HepG2 (cell line): ENCODE data around the gene UBE2E1. TPM values are rescaled to one million over a fixed set of nuclear protein-coding genes. Genes with fewer than 3 reads are reported as not detected.
A peak's percentile ranks its signal among the peaks of the same experiment; 100 is the strongest.

Source experiments
- ARID5B ChIP-seq: IDR thresholded peaks from 2 replicates; pipeline ENCODE4 v1.4.0; 2020; ENCODE audit warnings: mild to moderate bottlenecking, missing genetic modification reagents
- BCL6 ChIP-seq: IDR thresholded peaks from 2 replicates; pipeline ENCODE4 v1.6.1; 2016; ENCODE audit warnings: missing genetic modification reagents, missing compliant biosample characterization
- CREB1 ChIP-seq, 2 experiments: fragments of 450-650 bp in 1 of 2; IDR thresholded peaks; 2 replicates each; pipeline ENCODE4 v1.6.1; 2016 to 2017; ENCODE audit warnings: control low read depth in 1 of 2, mild to moderate bottlenecking in 1 of 2, missing compliant biosample characterization in 1 of 2, missing genetic modification characterization in 1 of 2
- KDM3A ChIP-seq: IDR thresholded peaks from 2 replicates; pipeline ENCODE4 v1.6.1; 2018; ENCODE audit warnings: low read depth, missing compliant biosample characterization
- MAFF ChIP-seq: IDR thresholded peaks from 2 replicates; pipeline ENCODE4 v1.6.1; 2011; ENCODE audit warnings: low read depth, low read length, improper control_type of control experiment
- MAFK ChIP-seq, 2 experiments: IDR thresholded peaks in 1 of 2; conservative IDR thresholded peaks in 1 of 2; 2 replicates each; pipeline ENCODE4 v1.6.1; 2011; ENCODE audit warnings: improper control_type of control experiment in 2 of 2, low read length in 2 of 2
- MATR3 ChIP-seq: sonication (generic); formaldehyde crosslinking; IDR thresholded peaks from 2 replicates; pipeline ENCODE4 v1.4.0; 2020; ENCODE audit warnings: missing genetic modification reagents
- MED1 ChIP-seq: sonication (generic); formaldehyde crosslinking; IDR thresholded peaks from 2 replicates; pipeline ENCODE4 v1.4.0; 2020; ENCODE audit warnings: missing genetic modification reagents
- RXRB ChIP-seq: IDR thresholded peaks from 2 replicates; pipeline ENCODE4 v1.6.1; 2016; ENCODE audit warnings: borderline replicate concordance, missing genetic modification reagents, missing compliant biosample characterization
- SAP130 ChIP-seq: IDR thresholded peaks from 2 replicates; pipeline ENCODE4 v1.6.1; 2016; ENCODE audit warnings: low read depth
- SMAD3 ChIP-seq: sonication (generic); formaldehyde crosslinking; IDR thresholded peaks from 2 replicates; pipeline ENCODE4 v1.4.0; 2020; ENCODE audit warnings: missing genetic modification reagents
- SOX6 ChIP-seq, 2 experiments: fragments of 450-650 bp in 1 of 2; sonication (generic) in 1 of 2; formaldehyde crosslinking in 1 of 2; IDR thresholded peaks; 2 replicates each; pipeline versions ENCODE4 v1.4.0 to v1.6.1; 2017 to 2020; ENCODE audit warnings: antibody characterized with exemption in 1 of 2, mild to moderate bottlenecking in 1 of 2, missing genetic modification reagents in 1 of 2
- TBX3 ChIP-seq: fragments of 450-650 bp; IDR thresholded peaks from 2 replicates; pipeline ENCODE4 v1.6.1; 2017; ENCODE audit warnings: antibody characterized with exemption, mild to moderate bottlenecking, inconsistent platforms, borderline replicate concordance
- TFDP2 ChIP-seq: sonication (generic); formaldehyde crosslinking; IDR thresholded peaks from 2 replicates; pipeline ENCODE4 v1.4.0; 2020; ENCODE audit warnings: missing genetic modification reagents
- TOPORS ChIP-seq: sonication (generic); formaldehyde crosslinking; IDR thresholded peaks from 2 replicates; pipeline ENCODE4 v1.8.0; 2023; ENCODE audit warnings: mild to moderate bottlenecking, missing genetic modification reagents
- UBTF ChIP-seq: sonication (generic); formaldehyde crosslinking; IDR thresholded peaks from 2 replicates; pipeline ENCODE4 v1.4.0; 2020; ENCODE audit warnings: mild to moderate bottlenecking, missing genetic modification reagents
- XBP1 ChIP-seq: sonication (generic); formaldehyde crosslinking; IDR thresholded peaks from 2 replicates; pipeline ENCODE4 v1.5.0; 2020; ENCODE audit warnings: missing genetic modification reagents
- ZBTB7A ChIP-seq: sonication (generic); formaldehyde crosslinking; IDR thresholded peaks from 2 replicates; pipeline ENCODE4 v1.8.0; 2022; ENCODE audit warnings: mild to moderate bottlenecking, missing genetic modification reagents
- ZFP36 ChIP-seq: fragments of 150-350 bp; IDR thresholded peaks from 2 replicates; pipeline ENCODE4 v1.6.1; 2018; ENCODE audit warnings: borderline replicate concordance, low read length, low read depth; ENCODE audit not compliant: partially characterized antibody
- ZNF10 ChIP-seq: sonication (generic); formaldehyde crosslinking; IDR thresholded peaks from 2 replicates; pipeline ENCODE4 v1.4.0; 2020; ENCODE audit warnings: mild to moderate bottlenecking, low read depth, missing genetic modification reagents, borderline replicate concordance
- ZNF234 ChIP-seq: sonication (generic); formaldehyde crosslinking; conservative IDR thresholded peaks from 2 replicates; pipeline ENCODE4 v1.5.1; 2020; ENCODE audit warnings: mild to moderate bottlenecking, missing genetic modification reagents
- ZNF251 ChIP-seq: sonication (generic); formaldehyde crosslinking; IDR thresholded peaks from 2 replicates; pipeline ENCODE4 v1.9.0; 2021; ENCODE audit warnings: mild to moderate bottlenecking, missing genetic modification reagents
- ZNF564 ChIP-seq: sonication (generic); formaldehyde crosslinking; IDR thresholded peaks from 2 replicates; pipeline ENCODE4 v1.8.1; 2023; ENCODE audit warnings: mild to moderate bottlenecking, missing genetic modification reagents
- polyA plus RNA-seq, 8 experiments: library from polyadenylated mRNA; depleted of rRNA in 3 of 8; stranded (reverse) in 7 of 8; unstranded in 1 of 8; fragments of >200 nt; fragmentation: Illumina TruSeq in 4 of 8; extraction: Trizol in 4 of 8; gene quantifications; 2 replicates each; pipeline versions ENCODE4 v1.2.1 to v1.2.3, GENCODE V29; 2011 to 2016; ENCODE audit warnings: low read depth in 4 of 8, missing spikeins in 1 of 8, mixed read lengths in 1 of 8; ENCODE audit not compliant: insufficient read depth in 1 of 8
- total RNA-seq, 5 experiments: library from RNA; depleted of rRNA; stranded (reverse); fragments of >200 nt; fragmentation: Illumina TruSeq; extraction: Trizol; gene quantifications; 2 replicates each; pipeline ENCODE4 v1.2.3, GENCODE V29; 2016; ENCODE audit warnings: low read depth in 1 of 5

Gene UBE2E1
- total and polyA plus RNA-seq, 2 of the 13 experiments (the other 11 are each of a cell fraction or from before 2014, with no cell fraction given), result 55.4 to 61.8 TPM

- TF ChIP-seq UBTF (CRISPR knock-in tag) (no peak), ZNF234 (CRISPR knock-in tag) (no peak), ZNF564 (CRISPR knock-in tag) (no peak), TFDP2 (CRISPR knock-in tag) (no peak), ZBTB7A (CRISPR knock-in tag) (no peak), ZNF10 (CRISPR knock-in tag) (no peak), RXRB (CRISPR knock-in tag) (0 out of 2 replicates have a peak, but pooled peaks have one; percentile 14), KDM3A (CRISPR knock-in tag) (no peak), TBX3 (no peak), SMAD3 (CRISPR knock-in tag) (no peak), ZNF251 (no peak), ARID5B (CRISPR knock-in tag) (0 out of 2 replicates have a peak, but pooled peaks have one; percentile 27), MAFF (peak; percentile 83), ZFP36 (no peak), XBP1 (CRISPR knock-in tag) (no peak), BCL6 (CRISPR knock-in tag) (0 out of 2 replicates have a peak, but pooled peaks have one; percentile 45), MED1 (CRISPR knock-in tag) (no peak), TOPORS (no peak), SAP130 (CRISPR knock-in tag) (0 out of 2 replicates have a peak, but pooled peaks have one; percentile 28), MATR3 (CRISPR knock-in tag) (no peak), CREB1 (IDR thresholded peaks at IDR 0.05) (no peak), CREB1 (CRISPR knock-in tag; IDR thresholded peaks at IDR 0.05) (peak; percentile 37; the same call in 1 of the 2 replicates), SOX6 (IDR thresholded peaks at IDR 0.05) (no peak), SOX6 (CRISPR knock-in tag; IDR thresholded peaks at IDR 0.05) (no peak; the same call in 1 of the 2 replicates), MAFK (conservative IDR thresholded peaks at IDR 0.05 in 1 of 2, IDR thresholded peaks at IDR 0.05 in 1 of 2; ENCODE audit: low read length in 2 of 2) (peak; percentile 85 to 88)
Measured at GRCh38 chr3:23913873-23914743, 108.4 kb downstream of the UBE2E1 start (continued).
